Measurements from ENCODE around the gene ISLR2. TPM values are rescaled to one million over a fixed set of nuclear protein-coding genes. Genes with fewer than 3 reads are reported as not detected.

Gene ISLR2
- total RNA-seq, 1 experiment from 2014 or later = 0.64 TPM

GRCh38 chr15:74141591-74141990 lies 11.2 kb downstream of the ISLR2 start:
- no peak for TF ChIP-seq CTCF (conservative IDR thresholded peaks at IDR 0.05; ENCODE audit: low read depth, low read length)
- no peak for TF ChIP-seq EZH2 (IDR thresholded peaks at IDR 0.05; ENCODE audit: borderline replicate concordance, low read depth, low read length, poor library complexity, severe bottlenecking)
- H3K4me1 ChIP-seq (ENCODE audit: insufficient read depth, low read length, poor library complexity, severe bottlenecking) = peaks cover 11% of the 10 kb centered on the region
- intact Hi-C loops (cut with micrococcal nuclease; ENCODE audit: unreplicated experiment) = no loop called here
- ChIA-PET POLR2A (ENCODE audit: low non-redundant PET) (no interaction called here), CTCF (no interaction called here)
- H3K27me3 ChIP-seq (replicated peaks; ENCODE audit: insufficient read depth, low read depth, low read length, poor library complexity) = no peaks in the 10 kb centered on the region
- no peak for DNase-seq (ENCODE audit: low spot score)
- no TSS peak for BruUV-seq (replicated peaks)
- H3K4me3 ChIP-seq (ENCODE audit: low read depth, low read length, poor library complexity, severe bottlenecking) = no peak overlapping the region
- no peaks in the 10 kb centered on the region for H3K36me3 ChIP-seq (ENCODE audit: insufficient read depth, low read length, poor library complexity, severe bottlenecking)
- H3K27ac ChIP-seq (ENCODE audit: low read depth, low read length, poor library complexity, severe bottlenecking) = no peak overlapping the region
- no peaks in the 10 kb centered on the region for H3K9me3 ChIP-seq (ENCODE audit: low read depth, low read length, poor library complexity, severe bottlenecking)

GRCh38 chr15:74144153-74144775 lies 13.9 kb downstream of the ISLR2 start:
- Histone ChIP-seq H3K4me1 (ENCODE audit: insufficient read depth, low read length, poor library complexity, severe bottlenecking) (no peaks in the 10 kb centered on the region), H3K36me3 (ENCODE audit: insufficient read depth, low read length, poor library complexity, severe bottlenecking) (no peaks in the 10 kb centered on the region), H3K9me3 (ENCODE audit: low read depth, low read length, poor library complexity, severe bottlenecking) (no peaks in the 10 kb centered on the region), H3K27ac (ENCODE audit: low read depth, low read length, poor library complexity, severe bottlenecking) (no peak overlapping the region), H3K4me3 (ENCODE audit: low read depth, low read length, poor library complexity, severe bottlenecking) (no peak overlapping the region), H3K27me3 (replicated peaks; ENCODE audit: insufficient read depth, low read depth, low read length, poor library complexity) (no peaks in the 10 kb centered on the region)
- POLR2A ChIA-PET (ENCODE audit: low non-redundant PET) = no interaction called here
- CTCF ChIA-PET = interaction anchor here (0.5 to 1.4 kb wide), 2 partner anchors 164 to 166 kb away, joined by 4 to 8 read pairs; no protein-coding TSS in a partner anchor
- BruUV-seq (replicated peaks) = no TSS peak
- DNase-seq (ENCODE audit: low spot score) = no peak
- TF ChIP-seq CTCF (conservative IDR thresholded peaks at IDR 0.05; ENCODE audit: low read depth, low read length) = no peak
- no peak for TF ChIP-seq EZH2 (IDR thresholded peaks at IDR 0.05; ENCODE audit: borderline replicate concordance, low read depth, low read length, poor library complexity, severe bottlenecking)
- intact Hi-C loops (cut with micrococcal nuclease; ENCODE audit: unreplicated experiment) = no loop called here

- Histone ChIP-seq H3K4me1 (ENCODE audit: insufficient read depth, low read length, poor library complexity, severe bottlenecking) (no peaks in the 10 kb centered on the region), H3K4me3 (ENCODE audit: low read depth, low read length, poor library complexity, severe bottlenecking) (no peak overlapping the region), H3K9me3 (ENCODE audit: low read depth, low read length, poor library complexity, severe bottlenecking) (no peaks in the 10 kb centered on the region), H3K27ac (ENCODE audit: low read depth, low read length, poor library complexity, severe bottlenecking) (no peak overlapping the region), H3K27me3 (replicated peaks; ENCODE audit: insufficient read depth, low read depth, low read length, poor library complexity) (no peaks in the 10 kb centered on the region), H3K36me3 (ENCODE audit: insufficient read depth, low read length, poor library complexity, severe bottlenecking) (no peaks in the 10 kb centered on the region)
- no peak for DNase-seq (ENCODE audit: low spot score)
- TF ChIP-seq EZH2 (IDR thresholded peaks at IDR 0.05; ENCODE audit: borderline replicate concordance, low read depth, low read length, poor library complexity, severe bottlenecking) (no peak), CTCF (conservative IDR thresholded peaks at IDR 0.05; ENCODE audit: low read depth, low read length) (no peak)
- POLR2A ChIA-PET (ENCODE audit: low non-redundant PET) = no interaction called here
- CTCF ChIA-PET = no interaction called here
- intact Hi-C loops (cut with micrococcal nuclease; ENCODE audit: unreplicated experiment) = no loop called here
- no TSS peak for BruUV-seq (replicated peaks)
Measured at GRCh38 chr15:74146277-74146800, 16.0 kb downstream of the ISLR2 start.
